Transverse colon (tissue), 4 donors: Measurements from ENCODE around the gene PF4V1. TPM values are rescaled to one million over a fixed set of nuclear protein-coding genes. Genes with fewer than 3 reads are reported as not detected.
"Not testable (repeated sequence)": the region's sequence is repeated elsewhere in the genome, so short reads cannot be mapped to it uniquely, and the experiment has no call there.

Experiments used
- DNase-seq: peaks from one replicate; pipeline ENCODE4 v3.0.0-alpha.2; 2019
- H3K27ac ChIP-seq, 4 donors: fragments of 200-600 bp; sonication (generic); 2 replicates each; pipeline ENCODE4 v1.5.1; 2016 to 2018; ENCODE audit warnings: inconsistent platforms in 4 of 4
- H3K27me3 ChIP-seq: fragments of 200-600 bp; sonication (generic); 2 replicates; pipeline ENCODE4 v1.5.1; 2017; ENCODE audit warnings: inconsistent platforms
- H3K36me3 ChIP-seq, 4 donors: fragments of 200-600 bp; sonication (generic); 2 replicates each; pipeline ENCODE4 v1.5.1; 2017 to 2019; ENCODE audit warnings: inconsistent platforms in 4 of 4
- H3K4me1 ChIP-seq, 4 donors: fragments of 200-600 bp; sonication (generic); 2 replicates each; pipeline ENCODE4 v1.5.1; 2017 to 2020; ENCODE audit warnings: inconsistent platforms in 4 of 4
- H3K4me3 ChIP-seq, 4 donors: fragments of 200-600 bp; sonication (generic); 1 replicate in 1 of 4; 2 replicates in 3 of 4; pipeline versions ENCODE4 v1.5.1 to v1.6.1; 2017 to 2019; ENCODE audit warnings: inconsistent platforms in 4 of 4
- H3K9me3 ChIP-seq, 2 donors: fragments of 200-600 bp; sonication (generic); 2 replicates each; pipeline ENCODE4 v1.5.1; 2017 to 2019; ENCODE audit warnings: inconsistent platforms in 2 of 2
- CTCF ChIP-seq, 5 experiments: fragments of 200-600 bp in 3 of 5; fragments of 450-650 bp in 2 of 5; sonication (generic) in 3 of 5; IDR thresholded peaks; 1 replicate in 2 of 5; 2 replicates in 3 of 5; pipeline ENCODE4 v1.5.1; 2016 to 2017; ENCODE audit warnings: antibody characterized with exemption in 5 of 5, inconsistent platforms in 3 of 5, mild to moderate bottlenecking in 2 of 5, moderate library complexity in 1 of 5
- EP300 ChIP-seq: sonication (generic); formaldehyde crosslinking; IDR thresholded peaks from one replicate; pipeline ENCODE4 v1.6.1; 2017; ENCODE audit warnings: antibody characterized with exemption, low read depth
- POLR2A ChIP-seq: fragments of 450-650 bp; IDR thresholded peaks from one replicate; pipeline ENCODE4 v1.6.1; 2016; ENCODE audit warnings: antibody characterized with exemption, mild to moderate bottlenecking, moderate library complexity
- POLR2AphosphoS5 ChIP-seq, 3 donors: sonication (generic); formaldehyde crosslinking; IDR thresholded peaks; one replicate each; pipeline ENCODE4 v1.6.1; 2016; ENCODE audit warnings: antibody characterized with exemption in 3 of 3
- WGBS, 2 donors: methylation state at CpG; one replicate each; pipeline ENCODE4 v1.1.5; 2018; ENCODE audit warnings: low coverage in 1 of 2; 5-methylcytosine and 5-hydroxymethylcytosine counted together
- in situ Hi-C, 4 donors: fragments of 200-750 bp; cut with MboI; loops; one replicate each; pipeline versions ENCODE4 v1.15.0 to v1.15.1; 2017; ENCODE audit warnings: low sequenced_read_pairs in 3 of 4, low pct_ligation_motif_present in 1 of 4, low pct_unique_long_range_greater_than_20kb in 1 of 4
- intact Hi-C: fragments of 100-400 bp; cut with DNase I; formaldehyde crosslinking; loops from one replicate; pipeline ENCODE4 v1.15.1; 2023; ENCODE audit warnings: low total_unique reads
- total RNA-seq, 4 donors: library from RNA; depleted of rRNA; stranded (reverse); fragments of >200 nt; gene quantifications; one replicate each; pipeline ENCODE4 v1.1.0, GENCODE V29; 2016

PF4V1 gene
- total RNA-seq, 4 donors from 2014 or later: not detected

- H3K4me3 ChIP-seq: peak overlapping the region in 2 of 4 donors; percentile 1 to 7
- no peak for TF ChIP-seq CTCF (IDR thresholded peaks at IDR 0.05)
- TF ChIP-seq POLR2AphosphoS5 (IDR thresholded peaks at IDR 0.05): peak in 1 of 3 donors; percentile 28
- WGBS, 2 donors: 42 to 61% methylated on average over 8 to 9 of the region's 9 CpGs
- DNase-seq: peak; percentile 18
- no peaks in the 10 kb centered on the region for H3K9me3 ChIP-seq
- peaks cover 0 to 20% (median 15%) of the 10 kb centered on the region in 4 donors for H3K4me1 ChIP-seq
- peak overlapping the region; percentile 47 to 75 (median 68) for H3K27ac ChIP-seq
- no peaks in the 10 kb centered on the region for H3K36me3 ChIP-seq
- intact Hi-C loops: no loop called here
- in situ Hi-C loops: no loop called here
- no peaks in the 10 kb centered on the region for H3K27me3 ChIP-seq
Observed at GRCh38 chr4:73895201-73896175, 42.4 kb downstream of the PF4V1 start.

GRCh38 chr4:73896416-73896815 is 43.3 kb downstream of the PF4V1 start:
- DNase-seq: no peak
- peak overlapping the region in 2 of 4 donors; percentile 67 to 75 for H3K27ac ChIP-seq
- TF ChIP-seq POLR2A (no peak), CTCF (IDR thresholded peaks at IDR 0.05) (no peak), POLR2AphosphoS5 (IDR thresholded peaks at IDR 0.05) (no peak), EP300 (no peak)
- 63 to 86% methylated on average over 2 of the region's 2 CpGs for WGBS, 2 donors
- in situ Hi-C loops: no loop called here
- no peaks in the 10 kb centered on the region for H3K9me3 ChIP-seq
- no peak overlapping the region for H3K4me3 ChIP-seq
- peaks cover 0 to 20% (median 15%) of the 10 kb centered on the region in 4 donors for H3K4me1 ChIP-seq
- intact Hi-C loops: no loop called here
- no peaks in the 10 kb centered on the region for H3K27me3 ChIP-seq
- H3K36me3 ChIP-seq: no peaks in the 10 kb centered on the region

- H3K9me3 ChIP-seq: no peaks in the 10 kb centered on the region
- no peaks in the 10 kb centered on the region for H3K27me3 ChIP-seq
- H3K36me3 ChIP-seq: no peaks in the 10 kb centered on the region
- H3K4me3 ChIP-seq: no peak overlapping the region
- WGBS, 2 donors: 71 to 83% methylated on average over 4 of the region's 4 CpGs
- TF ChIP-seq POLR2AphosphoS5 (IDR thresholded peaks at IDR 0.05) (no peak), EP300 (no peak), POLR2A (no peak), CTCF (IDR thresholded peaks at IDR 0.05) (no peak)
- H3K4me1 ChIP-seq: peaks cover 0 to 20% (median 14%) of the 10 kb centered on the region in 4 donors
- H3K27ac ChIP-seq: no peak overlapping the region
- in situ Hi-C loops: no loop called here
- DNase-seq: no peak
- intact Hi-C loops: no loop called here
Observed at GRCh38 chr4:73897380-73898136, 44.5 kb downstream of the PF4V1 start.

GRCh38 chr4:73899338-73899737 is 46.2 kb downstream of the PF4V1 start:
- DNase-seq, H3K27ac ChIP-seq, H3K36me3 ChIP-seq, H3K4me3 ChIP-seq, in situ Hi-C loops, H3K9me3 ChIP-seq, intact Hi-C loops, H3K27me3 ChIP-seq: not testable (repeated sequence)
- WGBS, 2 donors: 59 to 89% methylated on average over 3 of the region's 3 CpGs
- peaks cover 0 to 18% (median 12%) of the 10 kb centered on the region in 4 donors for H3K4me1 ChIP-seq
